ENCODE results near the gene TMEM150C. TPM values are rescaled to one million over a fixed set of nuclear protein-coding genes. Genes with fewer than 3 reads are reported as not detected.
A peak's percentile ranks its signal among the peaks of the same experiment; 100 is the strongest.

The TMEM150C gene
- total and polyA plus RNA-seq, 8 donors = 1.0 to 8.7 (median 3.0) TPM

GRCh38 chr4:82521283-82521682 lies 40.5 kb downstream of the TMEM150C start:
- Histone ChIP-seq H3K4me3 (no peak overlapping the region), H3K36me3 (no peaks in the 10 kb centered on the region), H3K27me3 (no peaks in the 10 kb centered on the region), H3K4me1 (no peaks in the 10 kb centered on the region), H3K9me3 (no peaks in the 10 kb centered on the region), H3K27ac (no peak overlapping the region)
- 40 to 95% methylated on average over 2 of the region's 2 CpGs for WGBS, 2 donors
- DNase-seq (no peak), ATAC-seq (no peak), FAIRE-seq (no peak)
- TF ChIP-seq CTCF (IDR thresholded peaks at IDR 0.05) = no peak
- intact Hi-C loops (cut with DNase I) = no loop called here

GRCh38 chr4:82519776-82520175 lies 42.0 kb downstream of the TMEM150C start:
- no peaks in the 10 kb centered on the region for H3K36me3 ChIP-seq
- H3K4me3 ChIP-seq = no peak overlapping the region
- H3K27ac ChIP-seq = no peak overlapping the region
- no peaks in the 10 kb centered on the region for H3K4me1 ChIP-seq
- ATAC-seq = peak in 1 of 4 donors; percentile 13
- TF ChIP-seq CTCF (IDR thresholded peaks at IDR 0.05) = no peak
- intact Hi-C loops (cut with DNase I) = no loop called here
- no peak for FAIRE-seq
- 70 to 80% methylated on average over 2 of the region's 2 CpGs for WGBS, 2 donors
- H3K27me3 ChIP-seq = no peaks in the 10 kb centered on the region
- DNase-seq = no peak
- no peaks in the 10 kb centered on the region for H3K9me3 ChIP-seq

GRCh38 chr4:82519072-82519471 lies 42.7 kb downstream of the TMEM150C start:
- Histone ChIP-seq H3K4me1 (no peaks in the 10 kb centered on the region), H3K9me3 (no peaks in the 10 kb centered on the region), H3K4me3 (no peak overlapping the region), H3K27me3 (no peaks in the 10 kb centered on the region), H3K36me3 (no peaks in the 10 kb centered on the region), H3K27ac (no peak overlapping the region)
- intact Hi-C loops (cut with DNase I) = no loop called here
- FAIRE-seq (no peak), ATAC-seq (no peak), DNase-seq (no peak)
- TF ChIP-seq CTCF (IDR thresholded peaks at IDR 0.05) = no peak
- 53 to 61% methylated on average over 3 of the region's 3 CpGs for WGBS, 2 donors

- FAIRE-seq (no peak), ATAC-seq (no peak), DNase-seq (no peak)
- Histone ChIP-seq H3K27ac (no peak overlapping the region), H3K4me1 (peaks cover 0 to 4% (median 0%) of the 10 kb centered on the region in 3 donors), H3K4me3 (no peak overlapping the region), H3K36me3 (no peaks in the 10 kb centered on the region), H3K27me3 (no peaks in the 10 kb centered on the region), H3K9me3 (no peaks in the 10 kb centered on the region)
- 54 to 61% methylated on average over 2 of the region's 2 CpGs for WGBS, 2 donors
- intact Hi-C loops (cut with DNase I) = no loop called here
- no peak for TF ChIP-seq CTCF (IDR thresholded peaks at IDR 0.05)
These were observed 44.7 kb downstream of the TMEM150C start for GRCh38 chr4:82517043-82517442.

- H3K9me3 ChIP-seq = no peaks in the 10 kb centered on the region
- DNase-seq = peak in 2 of 6 donors; percentile 5 to 47
- no peaks in the 10 kb centered on the region for H3K27me3 ChIP-seq
- peak; percentile 83 to 92 (median 87) for ATAC-seq
- intact Hi-C loops (cut with DNase I) = no loop called here
- 35 to 41% methylated on average over 3 of the region's 3 CpGs for WGBS, 2 donors
- H3K27ac ChIP-seq = peak overlapping the region in 2 of 4 donors; percentile 13 to 15
- H3K4me3 ChIP-seq = no peak overlapping the region
- H3K36me3 ChIP-seq = no peaks in the 10 kb centered on the region
- no peak for TF ChIP-seq CTCF (IDR thresholded peaks at IDR 0.05)
- no peak for FAIRE-seq
- peaks cover 0 to 4% (median 0%) of the 10 kb centered on the region in 3 donors for H3K4me1 ChIP-seq
These were observed 46.1 kb downstream of the TMEM150C start for GRCh38 chr4:82515705-82516104.
